Uterus (tissue), 2 donors: ENCODE measurements around the gene SPPL2C.

Experiments
- CTCF ChIP-seq, 4 experiments: fragments of 200-600 bp in 2 of 4; fragments of 450-650 bp in 2 of 4; sonication (generic) in 2 of 4; IDR thresholded peaks; one replicate each; pipeline ENCODE4 v1.5.1; 2016 to 2019; ENCODE audit warnings: antibody characterized with exemption in 4 of 4, mild to moderate bottlenecking in 2 of 4, moderate library complexity in 1 of 4
- POLR2A ChIP-seq, 2 donors: fragments of 450-650 bp; IDR thresholded peaks; one replicate each; pipeline ENCODE4 v1.6.1; 2016; ENCODE audit warnings: antibody characterized with exemption in 2 of 2, mild to moderate bottlenecking in 1 of 2, moderate library complexity in 1 of 2

DNA sequence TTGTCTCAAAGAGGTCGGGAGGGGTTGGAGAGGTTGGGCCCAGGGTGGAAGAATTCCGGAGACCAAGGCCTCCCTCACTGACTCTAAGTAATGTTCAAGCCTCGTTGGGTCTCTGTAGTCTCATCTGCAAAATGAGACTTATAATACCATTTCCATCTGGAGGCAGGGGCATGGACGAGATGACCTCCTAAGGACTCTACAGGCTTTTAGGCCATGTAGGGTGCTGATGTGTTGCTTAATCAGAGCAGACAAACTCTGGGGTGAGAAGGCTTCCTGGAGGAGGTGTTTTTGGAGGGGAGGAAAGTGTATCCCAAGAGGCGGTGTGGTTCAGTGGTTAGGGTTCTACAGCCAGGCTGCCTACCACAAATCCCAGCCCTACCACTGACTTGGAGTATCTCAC lies 3.1 kb downstream of the SPPL2C start:
- no peak for TF ChIP-seq CTCF (IDR thresholded peaks at IDR 0.05)
- TF ChIP-seq POLR2A (IDR thresholded peaks at IDR 0.05), result no peak
